Testis (tissue), 3 donors: Measurements from ENCODE around the gene LAMTOR4. TPM values are rescaled to one million over a fixed set of nuclear protein-coding genes. Genes with fewer than 3 reads are reported as not detected.
"Not testable (repeated sequence)": the region's sequence is repeated elsewhere in the genome, so short reads cannot be mapped to it uniquely, and the experiment has no call there.

Source experiments
- DNase-seq: peaks from one replicate; pipeline ENCODE4 v3.0.0-alpha.2; 2019
- H3K27ac ChIP-seq, 2 donors: fragments of 200-600 bp; sonication (generic); one replicate each; pipeline ENCODE4 v1.5.1; 2019
- H3K27me3 ChIP-seq: fragments of 200-600 bp; sonication (generic); one replicate; pipeline ENCODE4 v1.5.1; 2019
- H3K36me3 ChIP-seq: fragments of 200-600 bp; sonication (generic); one replicate; pipeline ENCODE4 v1.5.1; 2017; ENCODE audit warnings: low read depth; ENCODE audit errors: missing control alignments
- H3K4me1 ChIP-seq: fragments of 200-600 bp; sonication (generic); one replicate; pipeline ENCODE4 v1.5.1; 2019
- H3K4me3 ChIP-seq, 2 donors: fragments of 200-600 bp; sonication (generic); one replicate each; pipeline ENCODE4 v1.5.1; 2017 to 2019
- H3K9me3 ChIP-seq: fragments of 200-600 bp; sonication (generic); one replicate; pipeline ENCODE4 v1.5.1; 2017
- POLR2A ChIP-seq: fragments of 450-650 bp; IDR thresholded peaks from one replicate; pipeline ENCODE4 v1.6.1; 2017; ENCODE audit warnings: antibody characterized with exemption, mild to moderate bottlenecking, moderate library complexity
- WGBS, 2 donors: methylation state at CpG; one replicate each; pipeline ENCODE4 v1.1.5; 2018; 5-methylcytosine and 5-hydroxymethylcytosine counted together
- intact Hi-C: fragments of 100-400 bp; cut with DNase I; formaldehyde crosslinking; loops from one replicate; pipeline ENCODE4 v1.15.1; 2023; ENCODE audit warnings: low total_unique reads
- polyA plus RNA-seq: library from polyadenylated mRNA; stranded (reverse); fragments of 350-450 nt; fragmentation: Illumina TruSeq; extraction: RNeasy Lipid Tissue Mini Kit (QIAGEN cat#74804); gene quantifications from one replicate; pipeline ENCODE4 v1.2.3, GENCODE V29; 2014; ENCODE audit warnings: low read depth, low replicate concordance; ENCODE audit not compliant: insufficient read depth
- total RNA-seq, 2 donors: library from RNA; depleted of rRNA; stranded (reverse); fragments of >200 nt; gene quantifications; one replicate each; pipeline ENCODE4 v1.2.3, GENCODE V29; 2016
- TF ChIP-seq, protein P1 (sequence below), 3 experiments: fragments of 450-650 bp in 2 of 3; fragments of 200-600 bp in 1 of 3; sonication (generic) in 1 of 3; IDR thresholded peaks; one replicate each; pipeline ENCODE4 v1.5.1; 2016 to 2019; ENCODE audit warnings: antibody characterized with exemption in 3 of 3, mild to moderate bottlenecking in 2 of 3, moderate library complexity in 1 of 3

LAMTOR4 gene
- total and polyA plus RNA-seq, 3 donors from 2014 or later = 136 to 179 (median 144) TPM

DNA sequence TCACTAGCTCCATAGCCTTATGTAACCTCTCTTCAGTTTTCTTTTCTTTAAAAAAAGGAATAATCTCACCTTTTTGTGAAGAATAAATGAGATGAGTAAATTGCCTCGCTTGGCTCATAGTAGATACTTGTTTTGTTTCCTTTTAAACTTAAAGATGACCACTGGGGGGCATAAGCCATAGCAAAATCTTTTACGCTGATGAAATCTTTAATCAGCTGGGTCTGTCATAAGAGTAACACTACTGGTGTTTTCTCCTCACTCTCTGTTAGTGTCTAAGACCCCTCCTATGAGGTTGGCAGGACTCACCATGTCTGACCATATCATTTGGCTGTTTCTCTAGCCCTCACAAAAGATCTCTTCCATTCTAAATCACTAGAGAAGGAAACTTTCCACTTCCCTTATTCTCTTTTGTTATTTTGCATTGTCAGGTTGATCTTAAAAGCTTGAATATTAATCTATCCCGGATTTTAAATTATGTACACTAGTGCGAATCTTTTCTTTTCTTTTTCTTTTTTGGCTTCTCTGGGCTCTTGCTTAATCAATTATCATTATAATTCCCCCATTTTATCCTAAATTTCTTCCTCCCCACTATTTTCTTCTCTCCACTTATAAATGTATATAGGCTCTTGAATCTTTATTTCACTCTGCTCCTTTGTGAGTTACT, 41.5 kb downstream of the LAMTOR4 start:
- Histone ChIP-seq H3K9me3 (no peaks in the 10 kb centered on the region), H3K27ac (no peak overlapping the region), H3K4me3 (no peak overlapping the region), H3K4me1 (no peaks in the 10 kb centered on the region), H3K27me3 (no peaks in the 10 kb centered on the region), H3K36me3 (no peaks in the 10 kb centered on the region)
- intact Hi-C loops = no loop called here
- no peak for TF ChIP-seq POLR2A
- TF ChIP-seq, protein P1, sequence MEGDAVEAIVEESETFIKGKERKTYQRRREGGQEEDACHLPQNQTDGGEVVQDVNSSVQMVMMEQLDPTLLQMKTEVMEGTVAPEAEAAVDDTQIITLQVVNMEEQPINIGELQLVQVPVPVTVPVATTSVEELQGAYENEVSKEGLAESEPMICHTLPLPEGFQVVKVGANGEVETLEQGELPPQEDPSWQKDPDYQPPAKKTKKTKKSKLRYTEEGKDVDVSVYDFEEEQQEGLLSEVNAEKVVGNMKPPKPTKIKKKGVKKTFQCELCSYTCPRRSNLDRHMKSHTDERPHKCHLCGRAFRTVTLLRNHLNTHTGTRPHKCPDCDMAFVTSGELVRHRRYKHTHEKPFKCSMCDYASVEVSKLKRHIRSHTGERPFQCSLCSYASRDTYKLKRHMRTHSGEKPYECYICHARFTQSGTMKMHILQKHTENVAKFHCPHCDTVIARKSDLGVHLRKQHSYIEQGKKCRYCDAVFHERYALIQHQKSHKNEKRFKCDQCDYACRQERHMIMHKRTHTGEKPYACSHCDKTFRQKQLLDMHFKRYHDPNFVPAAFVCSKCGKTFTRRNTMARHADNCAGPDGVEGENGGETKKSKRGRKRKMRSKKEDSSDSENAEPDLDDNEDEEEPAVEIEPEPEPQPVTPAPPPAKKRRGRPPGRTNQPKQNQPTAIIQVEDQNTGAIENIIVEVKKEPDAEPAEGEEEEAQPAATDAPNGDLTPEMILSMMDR (IDR thresholded peaks at IDR 0.05) = peak in 2 of 3 experiments; percentile 23 to 53
- no peak for DNase-seq
- 68 to 76% methylated on average over 4 of the region's 4 CpGs for WGBS, 2 donors

GRCh38 chr7:100191775-100192174, 43.1 kb downstream of the LAMTOR4 start:
- H3K4me1 ChIP-seq = no peaks in the 10 kb centered on the region
- WGBS, 2 donors = 40 to 61% methylated on average over 2 of the region's 2 CpGs
- no peak overlapping the region for H3K27ac ChIP-seq
- no peak for TF ChIP-seq POLR2A
- H3K36me3 ChIP-seq = no peaks in the 10 kb centered on the region
- intact Hi-C loops = no loop called here
- H3K9me3 ChIP-seq = no peaks in the 10 kb centered on the region
- H3K4me3 ChIP-seq = no peak overlapping the region
- no peak for DNase-seq
- H3K27me3 ChIP-seq = no peaks in the 10 kb centered on the region

DNA sequence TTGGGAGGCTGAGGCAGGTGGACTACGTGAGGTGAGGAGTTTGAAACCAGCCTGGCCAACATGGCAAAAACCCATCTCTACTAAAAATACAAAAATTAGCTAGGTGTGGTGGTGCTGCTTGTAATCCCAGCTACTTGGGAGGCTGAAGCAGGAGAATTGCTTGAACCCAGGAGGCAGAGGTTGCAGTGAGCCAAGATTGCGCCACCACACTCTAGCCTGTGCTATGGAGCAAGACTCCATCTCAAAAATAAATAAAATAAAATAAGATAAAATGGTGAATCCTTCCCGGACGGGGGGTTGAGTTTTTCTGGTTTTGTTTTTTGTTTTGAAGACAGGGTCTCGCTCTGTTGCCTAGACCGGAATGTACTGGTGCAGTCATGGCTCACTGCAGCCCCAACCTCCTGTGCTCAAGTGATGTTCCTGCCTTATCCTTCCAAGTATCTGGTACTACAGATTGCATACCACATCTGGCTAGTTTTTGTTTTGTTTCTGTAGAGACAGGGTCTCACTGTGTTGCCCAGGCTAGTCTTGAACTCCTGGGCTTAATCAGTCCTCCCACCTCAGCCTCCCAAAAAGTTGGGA, 43.7 kb downstream of the LAMTOR4 start:
- WGBS, 2 donors = 93 to 95% methylated on average over 6 of the region's 6 CpGs
- H3K36me3 ChIP-seq, DNase-seq, H3K27ac ChIP-seq, H3K4me1 ChIP-seq, H3K27me3 ChIP-seq, H3K4me3 ChIP-seq, H3K9me3 ChIP-seq, intact Hi-C loops: not testable (repeated sequence)

DNA sequence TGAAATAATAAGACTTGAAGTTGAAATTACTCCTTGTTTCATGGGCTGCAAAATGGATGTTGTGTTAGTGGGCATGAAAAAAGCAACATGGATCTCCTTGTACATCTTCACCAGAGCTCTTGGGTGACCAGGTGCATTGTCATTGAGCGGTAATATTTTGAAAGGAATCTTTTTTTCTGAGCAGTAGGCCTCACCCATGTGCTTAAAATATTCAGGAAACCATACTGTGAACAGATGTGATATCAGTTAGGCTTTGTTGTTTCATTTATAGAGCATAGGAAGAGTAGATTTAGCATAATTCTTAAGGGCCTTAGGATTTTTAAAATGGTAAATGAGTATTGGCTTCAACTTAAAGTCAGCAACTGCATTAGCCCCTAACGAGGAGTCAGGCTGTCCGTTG, 44.3 kb downstream of the LAMTOR4 start:
- Histone ChIP-seq H3K4me3 (no peak overlapping the region), H3K4me1 (no peaks in the 10 kb centered on the region), H3K27ac (no peak overlapping the region), H3K36me3 (no peaks in the 10 kb centered on the region), H3K9me3 (no peaks in the 10 kb centered on the region), H3K27me3 (no peaks in the 10 kb centered on the region)
- 82 to 94% methylated on average over 3 of the region's 3 CpGs for WGBS, 2 donors
- TF ChIP-seq, protein P1 (IDR thresholded peaks at IDR 0.05) = no peak
- TF ChIP-seq POLR2A = no peak
- intact Hi-C loops = no loop called here
- no peak for DNase-seq

DNA sequence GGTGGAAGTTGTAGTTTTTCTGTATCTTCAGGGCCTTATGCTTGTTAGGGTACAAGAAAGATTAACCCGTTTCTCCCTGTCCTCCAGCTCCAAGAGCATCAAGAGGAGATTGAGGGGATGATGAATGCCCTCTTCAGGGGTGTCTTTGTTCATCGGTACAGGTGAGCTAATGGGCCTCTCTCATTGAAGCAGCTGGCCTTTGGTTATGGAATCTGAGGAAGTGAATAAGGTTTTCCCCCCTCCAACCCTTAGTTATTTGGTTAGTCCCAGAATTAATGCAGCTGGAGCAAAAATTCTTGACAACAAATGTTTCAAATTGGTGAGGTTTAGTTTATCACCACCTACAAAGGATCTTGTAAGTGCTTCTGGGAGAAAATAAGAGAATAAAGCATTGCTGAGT, 46.5 kb downstream of the LAMTOR4 start:
- DNase-seq = no peak
- Histone ChIP-seq H3K36me3 (no peaks in the 10 kb centered on the region), H3K4me1 (no peaks in the 10 kb centered on the region), H3K4me3 (no peak overlapping the region), H3K9me3 (no peaks in the 10 kb centered on the region), H3K27me3 (no peaks in the 10 kb centered on the region), H3K27ac (no peak overlapping the region)
- intact Hi-C loops = no loop called here
- WGBS, 2 donors = 81 to 83% methylated on average over 2 of the region's 2 CpGs
- TF ChIP-seq POLR2A = no peak
- TF ChIP-seq, protein P1 (IDR thresholded peaks at IDR 0.05) = no peak

DNA sequence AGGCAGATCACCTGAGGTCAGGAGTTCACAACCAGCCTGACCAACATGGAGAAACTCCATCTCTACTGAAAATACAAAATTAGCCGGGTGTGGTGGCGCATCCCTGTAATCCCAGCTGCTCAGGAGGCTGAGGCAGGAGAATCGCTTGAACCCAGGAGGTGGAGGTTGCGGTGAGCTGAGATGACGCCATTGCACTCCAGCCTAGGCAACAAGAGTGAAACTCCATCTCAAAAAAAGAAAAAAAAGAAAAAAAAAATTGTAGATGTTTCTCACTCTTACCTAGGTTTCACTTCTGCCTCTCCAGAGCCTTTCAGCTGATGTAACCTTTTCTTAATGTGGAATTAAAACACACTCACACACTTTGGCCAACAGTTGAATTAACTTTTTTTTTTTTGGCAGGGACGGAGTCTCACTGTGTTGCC, 47.2 kb downstream of the LAMTOR4 start:
- intact Hi-C loops, H3K4me1 ChIP-seq, H3K27ac ChIP-seq, DNase-seq, H3K27me3 ChIP-seq, H3K9me3 ChIP-seq, H3K4me3 ChIP-seq, H3K36me3 ChIP-seq: not testable (repeated sequence)
- WGBS, 2 donors = 94 to 96% methylated on average over 6 of the region's 6 CpGs
